ENCODE data around the gene PLXNB3.
"Not testable (repeated sequence)": the region's sequence is repeated elsewhere in the genome, so short reads cannot be mapped to it uniquely, and the experiment has no call there.

PLXNB3 gene

DNA sequence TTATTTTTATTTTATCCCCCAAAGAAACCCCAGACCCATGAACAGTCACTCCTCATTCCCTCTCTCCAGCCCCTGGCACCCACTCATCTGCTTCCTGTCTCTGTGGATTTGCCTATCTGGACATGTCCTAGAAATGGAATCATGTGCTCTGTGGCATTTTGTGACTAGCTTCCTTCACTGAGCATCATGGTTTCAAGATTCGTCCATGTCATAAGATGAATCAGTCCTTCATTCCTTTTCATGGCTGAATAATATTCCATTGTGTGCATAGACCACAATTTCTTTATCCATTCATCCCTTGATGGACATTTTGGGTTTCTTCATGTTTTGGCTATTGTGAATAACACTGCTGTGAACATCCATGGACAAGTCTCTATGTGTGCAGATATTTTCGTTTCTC is 29.2 kb upstream of the PLXNB3 start:
- Histone ChIP-seq H3K27ac (ENCODE audit: low read depth, low read length) (no peak overlapping the region), H3K27me3 (ENCODE audit: insufficient read depth, low read length) (no peaks in the 10 kb centered on the region), H3K4me1 (ENCODE audit: control insufficient read depth, insufficient read depth, low read length, unreplicated experiment) (no peaks in the 10 kb centered on the region), H3K4me3 (ENCODE audit: low read depth, low read length) (no peak overlapping the region), H3K36me3 (ENCODE audit: insufficient read depth, low read length) (peaks cover 6% of the 10 kb centered on the region), H3K79me2 (ENCODE audit: control insufficient read depth, insufficient read depth, low read length, unreplicated experiment) (no peaks in the 10 kb centered on the region), H2AFZ (ENCODE audit: low read length, unreplicated experiment) (no peak overlapping the region)

DNA sequence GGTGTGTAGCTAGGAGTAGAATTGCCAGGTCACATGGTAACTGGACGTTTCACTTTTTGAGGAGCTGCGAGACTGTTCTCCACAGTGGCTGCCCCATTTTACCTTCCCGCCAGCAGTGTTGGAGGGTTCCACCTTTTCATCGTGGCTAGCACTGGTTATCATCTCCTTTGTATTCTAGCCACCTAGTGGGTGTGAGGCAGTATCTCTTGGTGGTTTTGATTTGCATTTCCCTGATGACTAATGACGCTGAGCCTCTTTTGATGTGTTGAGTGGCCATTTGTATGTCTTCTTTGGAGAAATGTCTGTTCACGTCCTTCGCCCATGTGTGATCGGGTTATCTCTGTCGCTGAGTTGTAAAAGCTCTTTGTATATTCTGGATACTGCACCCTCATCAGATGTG is 28.8 kb upstream of the PLXNB3 start:
- no peaks in the 10 kb centered on the region for H3K4me1 ChIP-seq (ENCODE audit: control insufficient read depth, insufficient read depth, low read length, unreplicated experiment)
- no peaks in the 10 kb centered on the region for H3K27me3 ChIP-seq (ENCODE audit: insufficient read depth, low read length)
- H3K4me3 ChIP-seq (ENCODE audit: low read depth, low read length): no peak overlapping the region
- no peak overlapping the region for H2AFZ ChIP-seq (ENCODE audit: low read length, unreplicated experiment)
- H3K27ac ChIP-seq (ENCODE audit: low read depth, low read length): no peak overlapping the region
- peaks cover 6% of the 10 kb centered on the region for H3K36me3 ChIP-seq (ENCODE audit: insufficient read depth, low read length)
- H3K79me2 ChIP-seq (ENCODE audit: control insufficient read depth, insufficient read depth, low read length, unreplicated experiment): no peaks in the 10 kb centered on the region

DNA sequence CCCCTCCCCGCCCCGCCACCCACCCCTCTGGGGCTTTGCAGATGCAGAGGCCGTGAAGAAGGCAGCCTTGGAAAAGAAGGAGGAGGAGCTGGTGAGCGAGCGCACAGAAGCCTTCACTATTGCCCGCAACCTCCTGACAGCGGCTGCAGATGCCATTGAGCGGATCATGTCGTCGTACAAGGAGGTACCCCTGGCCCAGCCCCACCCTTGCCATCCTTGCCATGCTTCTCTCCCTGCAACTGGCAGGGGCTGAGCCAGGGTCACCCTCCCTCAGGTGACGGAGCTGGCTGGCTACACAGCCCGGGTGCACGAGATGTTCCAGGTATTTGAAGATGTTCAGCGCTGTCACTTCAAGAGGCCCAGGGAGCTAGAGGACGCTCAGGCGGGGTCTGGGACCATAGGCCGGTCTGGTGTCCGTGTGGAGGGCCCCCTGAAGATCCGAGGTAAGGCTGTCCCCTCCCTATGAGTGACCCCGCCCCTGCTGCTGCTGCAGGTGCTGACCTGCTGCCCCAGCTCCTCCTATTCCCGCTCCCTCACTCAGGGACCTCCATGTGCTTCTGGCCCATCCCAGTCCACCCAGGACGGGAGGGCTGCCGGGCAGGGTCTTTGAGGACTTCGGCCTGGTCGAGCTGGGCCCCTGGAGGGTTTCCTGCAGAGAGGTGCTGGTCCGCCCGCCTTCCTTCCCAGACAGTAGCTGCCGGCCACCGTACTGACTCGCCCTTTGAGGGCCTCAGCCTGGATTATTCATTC is 27.8 kb upstream of the PLXNB3 start:
- Histone ChIP-seq H3K4me3 (ENCODE audit: low read depth, low read length) (no peak overlapping the region), H3K79me2 (ENCODE audit: control insufficient read depth, insufficient read depth, low read length, unreplicated experiment) (no peaks in the 10 kb centered on the region), H3K27ac (ENCODE audit: low read depth, low read length) (no peak overlapping the region), H3K27me3 (ENCODE audit: insufficient read depth, low read length) (no peaks in the 10 kb centered on the region), H2AFZ (ENCODE audit: low read length, unreplicated experiment) (no peak overlapping the region), H3K36me3 (ENCODE audit: insufficient read depth, low read length) (peaks cover 6% of the 10 kb centered on the region; the same call in 1 of the 2 replicates), H3K4me1 (ENCODE audit: control insufficient read depth, insufficient read depth, low read length, unreplicated experiment) (no peaks in the 10 kb centered on the region)

DNA sequence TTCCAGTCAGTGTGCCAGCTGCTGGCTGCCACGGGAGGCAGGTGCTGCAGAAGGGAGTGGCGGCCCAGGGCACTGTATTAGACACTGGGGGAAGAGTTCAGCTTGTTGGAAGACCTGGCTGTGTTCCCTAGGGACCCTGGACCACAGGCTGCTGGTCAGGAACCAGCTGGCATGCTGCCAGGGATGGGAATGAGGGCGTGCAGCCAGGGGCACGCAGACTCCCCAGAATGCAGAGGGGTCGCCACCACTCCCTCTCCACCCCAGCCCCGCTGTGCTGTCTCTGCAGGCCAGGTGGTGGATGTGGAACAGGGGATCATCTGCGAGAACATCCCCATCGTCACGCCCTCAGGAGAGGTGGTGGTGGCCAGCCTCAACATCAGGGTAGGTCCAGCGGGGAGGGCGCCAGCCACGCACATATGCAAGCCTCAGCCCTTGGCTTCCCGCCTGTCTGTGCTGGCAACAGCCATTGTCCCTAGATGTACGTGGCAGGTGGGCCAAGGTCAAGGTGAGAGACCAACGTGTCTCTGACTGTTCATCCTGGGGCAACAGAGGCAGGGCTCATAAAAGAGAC is 27.1 kb upstream of the PLXNB3 start:
- no peaks in the 10 kb centered on the region for H3K79me2 ChIP-seq (ENCODE audit: control insufficient read depth, insufficient read depth, low read length, unreplicated experiment)
- H3K27me3 ChIP-seq (ENCODE audit: insufficient read depth, low read length): no peaks in the 10 kb centered on the region
- peaks cover 3% of the 10 kb centered on the region; the same call in 1 of the 2 replicates for H3K36me3 ChIP-seq (ENCODE audit: insufficient read depth, low read length)
- H3K27ac ChIP-seq (ENCODE audit: low read depth, low read length): no peak overlapping the region
- no peaks in the 10 kb centered on the region for H3K4me1 ChIP-seq (ENCODE audit: control insufficient read depth, insufficient read depth, low read length, unreplicated experiment)
- no peak overlapping the region for H2AFZ ChIP-seq (ENCODE audit: low read length, unreplicated experiment)
- H3K4me3 ChIP-seq (ENCODE audit: low read depth, low read length): no peak overlapping the region

DNA sequence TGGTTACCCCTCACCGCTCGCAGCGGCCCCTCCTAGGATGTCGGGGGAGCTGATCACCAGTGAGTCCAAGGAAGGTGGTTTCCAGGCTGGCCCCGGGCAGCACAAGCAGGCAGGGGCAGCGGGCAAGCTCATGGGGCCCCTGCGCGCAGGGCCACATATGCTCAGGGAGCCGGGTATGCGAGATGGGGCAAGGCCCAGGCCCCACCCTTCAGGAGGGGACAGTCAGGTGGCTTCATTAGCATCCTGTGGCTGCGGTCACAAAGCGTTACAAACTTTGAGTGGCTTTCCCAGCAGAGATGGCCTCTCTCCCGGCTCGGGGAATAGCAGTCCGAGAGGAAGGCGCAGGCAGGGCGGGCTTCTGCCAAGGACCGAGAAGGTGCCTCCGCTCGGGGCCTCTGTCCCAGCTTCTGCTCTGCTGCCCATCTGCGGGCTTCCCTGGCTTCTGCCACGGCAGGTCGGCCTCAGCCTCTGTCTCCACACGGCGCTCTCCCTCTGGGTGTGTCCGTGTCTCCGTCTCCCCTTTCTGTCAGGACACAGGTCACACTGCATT is 25.9 kb upstream of the PLXNB3 start:
- no peaks in the 10 kb centered on the region for H3K79me2 ChIP-seq (ENCODE audit: control insufficient read depth, insufficient read depth, low read length, unreplicated experiment)
- no peaks in the 10 kb centered on the region for H3K36me3 ChIP-seq (ENCODE audit: insufficient read depth, low read length)
- H3K27ac ChIP-seq (ENCODE audit: low read depth, low read length): no peak overlapping the region
- no peak overlapping the region for H2AFZ ChIP-seq (ENCODE audit: low read length, unreplicated experiment)
- H3K4me1 ChIP-seq (ENCODE audit: control insufficient read depth, insufficient read depth, low read length, unreplicated experiment): no peaks in the 10 kb centered on the region
- no peak overlapping the region for H3K4me3 ChIP-seq (ENCODE audit: low read depth, low read length)
- H3K27me3 ChIP-seq (ENCODE audit: insufficient read depth, low read length): no peaks in the 10 kb centered on the region

DNA sequence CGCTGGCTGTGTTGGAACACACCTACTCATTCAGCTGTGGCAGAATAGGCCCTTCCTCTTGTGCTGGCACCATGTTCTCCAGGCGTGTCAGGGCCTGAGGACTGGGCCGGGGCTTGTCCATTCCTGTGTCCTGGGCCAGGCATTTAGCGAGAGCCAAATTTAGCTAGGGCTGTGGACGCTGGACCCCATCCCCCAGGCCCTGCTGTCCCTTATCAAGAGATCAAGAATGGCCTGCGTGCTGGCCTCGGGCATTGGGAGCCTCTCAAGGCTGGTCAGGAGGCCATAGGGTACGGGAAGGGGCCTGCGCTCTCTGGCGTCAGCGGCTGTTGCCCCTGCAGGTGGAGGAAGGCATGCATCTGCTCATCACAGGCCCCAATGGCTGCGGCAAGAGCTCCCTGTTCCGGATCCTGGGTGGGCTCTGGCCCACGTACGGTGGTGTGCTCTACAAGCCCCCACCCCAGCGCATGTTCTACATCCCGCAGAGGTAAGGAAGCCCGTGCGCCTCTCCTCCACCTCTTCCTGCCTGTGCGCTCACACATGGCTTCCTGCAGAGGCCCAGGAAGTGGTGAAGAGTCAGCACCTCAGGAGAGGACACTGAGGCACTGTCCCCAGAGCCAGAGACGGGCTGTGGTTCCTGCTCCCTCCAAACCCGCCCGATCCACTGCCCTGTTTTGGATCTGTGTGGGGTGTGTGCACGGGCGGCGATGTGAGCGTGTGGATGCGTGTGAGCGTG is 24.1 kb upstream of the PLXNB3 start:
- H2AFZ ChIP-seq (ENCODE audit: low read length, unreplicated experiment): no peak overlapping the region
- no peaks in the 10 kb centered on the region for H3K4me1 ChIP-seq (ENCODE audit: control insufficient read depth, insufficient read depth, low read length, unreplicated experiment)
- no peak overlapping the region for H3K27ac ChIP-seq (ENCODE audit: low read depth, low read length)
- H3K4me3 ChIP-seq (ENCODE audit: low read depth, low read length): no peak overlapping the region
- H3K27me3 ChIP-seq (ENCODE audit: insufficient read depth, low read length): no peaks in the 10 kb centered on the region
- no peaks in the 10 kb centered on the region for H3K36me3 ChIP-seq (ENCODE audit: insufficient read depth, low read length)
- H3K79me2 ChIP-seq (ENCODE audit: control insufficient read depth, insufficient read depth, low read length, unreplicated experiment): no peaks in the 10 kb centered on the region

DNA sequence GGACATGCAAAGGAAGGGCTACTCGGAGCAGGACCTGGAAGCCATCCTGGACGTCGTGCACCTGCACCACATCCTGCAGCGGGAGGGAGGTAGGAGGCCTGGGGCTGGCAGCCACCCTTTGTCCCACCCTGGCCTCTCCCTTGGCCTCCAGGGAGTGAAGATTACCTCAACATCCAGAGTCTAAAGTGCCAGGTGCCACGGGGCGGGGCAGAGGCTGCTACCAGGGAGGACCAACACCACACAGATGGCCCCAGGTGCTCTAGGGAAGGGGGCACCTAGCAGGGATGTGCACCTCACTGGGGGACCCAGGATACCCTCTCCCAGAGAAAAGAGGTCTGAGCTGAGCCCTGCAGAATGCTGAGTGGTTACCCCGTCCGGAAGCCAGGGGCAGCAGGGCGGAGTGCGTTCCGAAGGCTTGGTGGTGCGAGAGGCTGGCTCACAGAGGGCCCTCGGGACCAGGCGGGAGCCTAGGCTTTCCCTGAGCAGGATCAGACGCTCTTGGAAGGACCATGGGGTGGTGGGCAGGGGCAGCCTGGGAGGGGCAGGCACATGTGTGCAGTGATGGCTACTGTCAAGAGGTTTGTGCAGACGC is 23.3 kb upstream of the PLXNB3 start:
- no peak overlapping the region for H2AFZ ChIP-seq (ENCODE audit: low read length, unreplicated experiment)
- no peak overlapping the region for H3K27ac ChIP-seq (ENCODE audit: low read depth, low read length)
- no peaks in the 10 kb centered on the region for H3K36me3 ChIP-seq (ENCODE audit: insufficient read depth, low read length)
- no peak overlapping the region for H3K4me3 ChIP-seq (ENCODE audit: low read depth, low read length)
- no peaks in the 10 kb centered on the region for H3K79me2 ChIP-seq (ENCODE audit: control insufficient read depth, insufficient read depth, low read length, unreplicated experiment)
- no peaks in the 10 kb centered on the region for H3K4me1 ChIP-seq (ENCODE audit: control insufficient read depth, insufficient read depth, low read length, unreplicated experiment)
- H3K27me3 ChIP-seq (ENCODE audit: insufficient read depth, low read length): no peaks in the 10 kb centered on the region

DNA sequence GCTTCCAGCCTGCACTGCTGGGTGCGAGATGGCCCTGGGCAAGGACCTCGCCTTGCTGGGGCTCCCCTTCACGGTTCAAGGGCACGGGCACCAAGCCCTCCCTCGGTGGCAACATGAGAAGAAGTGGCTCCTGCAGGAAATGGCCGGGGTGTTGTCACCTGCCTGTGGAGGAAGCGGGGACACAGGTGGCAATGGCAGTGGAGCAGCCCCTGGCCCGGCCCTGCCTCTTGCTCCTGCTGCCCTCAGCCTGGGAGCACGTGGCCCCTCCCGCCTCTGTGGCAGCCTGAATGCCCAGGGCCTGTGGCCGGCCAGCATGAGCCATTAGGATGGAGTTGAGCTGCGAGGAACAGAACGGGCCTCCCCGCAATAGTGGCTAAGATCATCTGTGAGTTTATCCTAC is 22.6 kb upstream of the PLXNB3 start:
- Histone ChIP-seq H2AFZ (ENCODE audit: low read length, unreplicated experiment) (no peak overlapping the region), H3K36me3 (ENCODE audit: insufficient read depth, low read length) (no peaks in the 10 kb centered on the region), H3K4me3 (ENCODE audit: low read depth, low read length) (no peak overlapping the region), H3K27ac (ENCODE audit: low read depth, low read length) (no peak overlapping the region), H3K27me3 (ENCODE audit: insufficient read depth, low read length) (no peaks in the 10 kb centered on the region), H3K4me1 (ENCODE audit: control insufficient read depth, insufficient read depth, low read length, unreplicated experiment) (no peaks in the 10 kb centered on the region), H3K79me2 (ENCODE audit: control insufficient read depth, insufficient read depth, low read length, unreplicated experiment) (no peaks in the 10 kb centered on the region)

DNA sequence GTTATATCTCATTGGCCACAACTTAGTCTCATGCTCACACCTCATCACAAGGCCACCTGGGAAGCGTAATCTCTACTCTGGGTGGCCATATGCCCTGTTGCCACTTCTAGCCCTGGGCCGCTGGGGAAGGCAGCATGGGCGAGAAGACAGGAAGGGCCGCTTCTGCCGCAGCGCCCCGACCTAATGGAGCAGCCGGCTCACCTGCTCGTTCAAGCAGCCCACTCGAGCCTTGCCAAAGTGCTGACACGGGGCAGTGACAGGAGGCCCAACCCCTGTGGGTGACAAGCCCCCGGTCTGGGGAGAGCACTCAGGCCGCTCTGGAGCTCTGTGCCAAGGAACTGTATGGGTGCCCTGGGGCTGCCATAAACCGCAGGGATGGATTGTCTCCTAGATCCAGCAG is 21.9 kb upstream of the PLXNB3 start:
- H3K4me1 ChIP-seq (ENCODE audit: control insufficient read depth, insufficient read depth, low read length, unreplicated experiment); H3K36me3 ChIP-seq (ENCODE audit: insufficient read depth, low read length); H3K27me3 ChIP-seq (ENCODE audit: insufficient read depth, low read length); H3K27ac ChIP-seq (ENCODE audit: low read depth, low read length); H3K4me3 ChIP-seq (ENCODE audit: low read depth, low read length); H2AFZ ChIP-seq (ENCODE audit: low read length, unreplicated experiment); H3K79me2 ChIP-seq (ENCODE audit: control insufficient read depth, insufficient read depth, low read length, unreplicated experiment): not testable (repeated sequence)

DNA sequence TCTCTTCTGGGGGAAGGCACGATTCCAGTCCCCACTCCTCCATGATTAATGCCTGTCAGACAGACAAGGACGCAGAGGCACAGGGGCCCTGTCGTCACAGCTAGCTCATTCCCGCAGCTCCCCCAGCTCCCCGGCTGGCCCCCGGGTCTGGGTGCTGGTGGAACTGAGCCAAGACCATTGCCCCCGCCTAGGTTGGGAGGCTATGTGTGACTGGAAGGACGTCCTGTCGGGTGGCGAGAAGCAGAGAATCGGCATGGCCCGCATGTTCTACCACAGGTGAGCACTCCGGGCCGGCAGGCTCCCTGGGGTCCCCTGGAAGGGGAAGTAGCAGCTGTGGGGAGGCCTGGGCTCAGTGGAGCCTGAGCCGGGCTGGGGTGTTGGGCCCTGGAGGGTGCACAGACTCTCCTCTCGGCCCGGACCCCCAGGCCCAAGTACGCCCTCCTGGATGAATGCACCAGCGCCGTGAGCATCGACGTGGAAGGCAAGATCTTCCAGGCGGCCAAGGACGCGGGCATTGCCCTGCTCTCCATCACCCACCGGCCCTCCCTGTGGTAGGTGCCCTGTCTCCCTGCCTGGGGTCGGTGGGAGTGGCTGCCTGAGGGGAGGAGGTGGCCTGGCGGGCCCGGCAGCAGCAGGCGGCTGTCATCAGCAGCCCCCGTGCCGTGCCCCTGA is 21.1 kb upstream of the PLXNB3 start:
- not testable (repeated sequence) for H3K27ac ChIP-seq (ENCODE audit: low read depth, low read length); H3K36me3 ChIP-seq (ENCODE audit: insufficient read depth, low read length); H3K27me3 ChIP-seq (ENCODE audit: insufficient read depth, low read length); H3K4me1 ChIP-seq (ENCODE audit: control insufficient read depth, insufficient read depth, low read length, unreplicated experiment); H2AFZ ChIP-seq (ENCODE audit: low read length, unreplicated experiment); H3K4me3 ChIP-seq (ENCODE audit: low read depth, low read length); H3K79me2 ChIP-seq (ENCODE audit: control insufficient read depth, insufficient read depth, low read length, unreplicated experiment)
